Endodermal cell (in vitro differentiated cells): ENCODE results near the gene ZNF425. TPM values are rescaled to one million over a fixed set of nuclear protein-coding genes. Genes with fewer than 3 reads are reported as not detected.

ENCODE experiments used
- DNase-seq: peaks from one replicate; pipeline ENCODE4 v3.0.0-alpha.2; 2017
- H3K27ac ChIP-seq: 2 replicates; pipeline ENCODE4 v1.5.1; 2013; ENCODE audit warnings: mild to moderate bottlenecking, low read depth, low read length, moderate library complexity
- H3K27me3 ChIP-seq: 2 replicates; pipeline ENCODE4 v1.6.1; 2013; ENCODE audit warnings: mild to moderate bottlenecking, low read length, moderate library complexity; ENCODE audit not compliant: insufficient read depth, control insufficient read depth, poor library complexity, severe bottlenecking
- H3K36me3 ChIP-seq: 2 replicates; pipeline ENCODE4 v1.7.0; 2013; ENCODE audit warnings: mild to moderate bottlenecking, low read length, moderate library complexity; ENCODE audit not compliant: control insufficient read depth, insufficient read depth
- H3K4me1 ChIP-seq: one replicate; pipeline ENCODE4 v1.7.0; 2013; ENCODE audit warnings: low read length; ENCODE audit not compliant: control insufficient read depth, insufficient read depth
- H3K4me3 ChIP-seq: 2 replicates; pipeline ENCODE4 v1.5.1; 2013; ENCODE audit warnings: mild to moderate bottlenecking, low read length, moderate library complexity
- H3K9ac ChIP-seq: 2 replicates; pipeline ENCODE4 v1.6.1; 2013; ENCODE audit warnings: mild to moderate bottlenecking, low read length, moderate library complexity; ENCODE audit not compliant: poor library complexity, severe bottlenecking; ENCODE audit errors: extremely low read depth
- H3K9me3 ChIP-seq: 2 replicates; pipeline ENCODE4 v1.6.1; 2013; ENCODE audit warnings: mild to moderate bottlenecking, low read length, moderate library complexity; ENCODE audit not compliant: control insufficient read depth
- H3K27ac Mint-ChIP-seq: 2 replicates; pipeline ENCODE4 v1.8.0; 2020; ENCODE audit warnings: mixed read lengths
- H3K27me3 Mint-ChIP-seq: 2 replicates; pipeline ENCODE4 v1.8.0; 2021; ENCODE audit warnings: mild to moderate bottlenecking, mixed read lengths; ENCODE audit not compliant: insufficient read depth
- H3K36me3 Mint-ChIP-seq: 2 replicates; pipeline ENCODE4 v1.8.0; 2020; ENCODE audit warnings: low read depth, mixed read lengths
- H3K4me1 Mint-ChIP-seq: 2 replicates; pipeline ENCODE4 v1.8.0; 2020; ENCODE audit warnings: mixed read lengths
- H3K4me3 Mint-ChIP-seq: 2 replicates; pipeline ENCODE4 v1.8.0; 2020; ENCODE audit warnings: mild to moderate bottlenecking, moderate library complexity, mixed read lengths
- H3K9me3 Mint-ChIP-seq: 2 replicates; pipeline ENCODE4 v1.8.0; 2020; ENCODE audit warnings: mild to moderate bottlenecking, mixed read lengths
- CTCF ChIP-seq: fragments of 200-600 bp; sonication (generic); conservative IDR thresholded peaks from 2 replicates; pipeline ENCODE4 v1.5.0; 2021; ENCODE audit warnings: antibody characterized with exemption, mild to moderate bottlenecking
- WGBS, 2 experiments: methylation state at CpG; one replicate each; pipeline versions ENCODE4 v1.1.5 to v1.1.7; 2013; ENCODE audit warnings: missing lambda C conversion rate in 2 of 2, mixed read lengths in 1 of 2; ENCODE audit not compliant: insufficient coverage in 1 of 2, insufficient read length in 1 of 2; 5-methylcytosine and 5-hydroxymethylcytosine counted together
- total RNA-seq, 2 donors: library from RNA; stranded (reverse); fragmentation: NEBNext Ultra II Directional in 1 of 2; extraction: Animal tissue kit (Norgen Biotek cat#: 25700) in 1 of 2; gene quantifications; 2 replicates in 1 of 2; 3 replicates in 1 of 2; pipeline ENCODE4 v1.2.1, GENCODE V29; 2021

Gene ZNF425
- total RNA-seq, 2 donors from 2014 or later = 2.1 to 2.7 TPM

GRCh38 chr7:149141893-149142292, 15.8 kb upstream of the ZNF425 start:
- 92% methylated on average over 3 of the region's 4 CpGs; no CpG with 5 or more reads in 1 of the 2 experiments for WGBS, 2 experiments
- H3K36me3 ChIP-seq = no peaks in the 10 kb centered on the region
- DNase-seq = no peak
- no peaks in the 10 kb centered on the region for H3K9me3 ChIP-seq
- H3K27ac ChIP-seq = no peak overlapping the region
- Mint-ChIP-seq H3K9me3 (peaks cover 2% of the 10 kb centered on the region), H3K4me1 (peaks cover 17% of the 10 kb centered on the region), H3K27ac (no peak overlapping the region), H3K36me3 (peaks cover 6% of the 10 kb centered on the region), H3K27me3 (no peaks in the 10 kb centered on the region), H3K4me3 (no peak overlapping the region)
- no peaks in the 10 kb centered on the region for H3K27me3 ChIP-seq
- H3K4me3 ChIP-seq = no peak overlapping the region
- H3K9ac ChIP-seq = no peak overlapping the region
- H3K4me1 ChIP-seq = no peaks in the 10 kb centered on the region
- no peak for TF ChIP-seq CTCF

- H3K27ac ChIP-seq = no peak overlapping the region
- no peaks in the 10 kb centered on the region for H3K36me3 ChIP-seq
- Mint-ChIP-seq H3K36me3 (peaks cover 7% of the 10 kb centered on the region), H3K4me3 (no peak overlapping the region), H3K27me3 (no peaks in the 10 kb centered on the region), H3K4me1 (peaks cover 16% of the 10 kb centered on the region), H3K27ac (no peak overlapping the region), H3K9me3 (peaks cover 2% of the 10 kb centered on the region)
- TF ChIP-seq CTCF = no peak
- H3K4me1 ChIP-seq = no peaks in the 10 kb centered on the region
- H3K4me3 ChIP-seq = no peak overlapping the region
- DNase-seq = no peak
- WGBS, 2 experiments = 83 to 100% methylated on average over 1 to 3 of the region's 3 CpGs
- no peaks in the 10 kb centered on the region for H3K9me3 ChIP-seq
- no peak overlapping the region for H3K9ac ChIP-seq
- no peaks in the 10 kb centered on the region for H3K27me3 ChIP-seq
These were observed 14.7 kb upstream of the ZNF425 start for GRCh38 chr7:149140831-149141230.

GRCh38 chr7:149136118-149136517, 10.0 kb upstream of the ZNF425 start:
- 96 to 100% methylated on average over 5 to 9 of the region's 9 CpGs for WGBS, 2 experiments
- no peak overlapping the region for H3K27ac ChIP-seq
- no peak overlapping the region for H3K4me3 Mint-ChIP-seq

More at GRCh38 chr7:149136118-149136517, 10.0 kb upstream of the ZNF425 start:
- TF ChIP-seq CTCF = no peak
- peaks cover 28% of the 10 kb centered on the region for H3K36me3 Mint-ChIP-seq
- H3K4me1 Mint-ChIP-seq = no peaks in the 10 kb centered on the region
- Histone ChIP-seq H3K4me1 (no peaks in the 10 kb centered on the region), H3K9me3 (peaks cover 8% of the 10 kb centered on the region), H3K9ac (no peak overlapping the region), H3K4me3 (no peak overlapping the region), H3K27me3 (no peaks in the 10 kb centered on the region), H3K36me3 (peaks cover 7% of the 10 kb centered on the region)
- no peaks in the 10 kb centered on the region for H3K27me3 Mint-ChIP-seq
- DNase-seq = no peak
- H3K27ac Mint-ChIP-seq = no peak overlapping the region
- peaks cover 8% of the 10 kb centered on the region for H3K9me3 Mint-ChIP-seq
